ENCODE results near the gene KDM4C. TPM values are rescaled to one million over a fixed set of nuclear protein-coding genes. Genes with fewer than 3 reads are reported as not detected.

The KDM4C gene
- total RNA-seq, 2 experiments from 2014 or later, result 51.5 to 60.3 TPM

DNA sequence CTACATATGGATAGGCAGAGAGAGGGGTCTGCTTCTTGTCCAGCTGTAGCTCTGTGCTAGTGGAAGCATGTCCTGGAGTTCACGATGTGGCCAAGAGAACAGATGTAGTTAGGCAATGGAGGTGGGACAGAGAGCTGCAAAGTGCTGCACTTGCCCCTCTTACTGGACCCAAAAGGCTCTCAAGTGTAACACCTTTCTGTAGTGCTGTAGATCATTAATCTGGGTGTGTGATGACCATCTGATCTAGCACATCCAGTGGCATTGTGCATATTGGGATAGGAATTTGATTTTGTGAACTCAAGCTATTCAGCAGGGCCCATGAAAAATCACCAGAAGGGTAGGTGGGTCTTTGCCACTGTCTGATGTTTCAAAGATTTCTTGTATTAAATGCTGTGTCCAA lies 151.4 kb downstream of the KDM4C start:
- CTCF ChIA-PET (ENCODE audit: unreplicated experiment), result no interaction called here
- no TSS peak for BruUV-seq (replicated peaks)

DNA sequence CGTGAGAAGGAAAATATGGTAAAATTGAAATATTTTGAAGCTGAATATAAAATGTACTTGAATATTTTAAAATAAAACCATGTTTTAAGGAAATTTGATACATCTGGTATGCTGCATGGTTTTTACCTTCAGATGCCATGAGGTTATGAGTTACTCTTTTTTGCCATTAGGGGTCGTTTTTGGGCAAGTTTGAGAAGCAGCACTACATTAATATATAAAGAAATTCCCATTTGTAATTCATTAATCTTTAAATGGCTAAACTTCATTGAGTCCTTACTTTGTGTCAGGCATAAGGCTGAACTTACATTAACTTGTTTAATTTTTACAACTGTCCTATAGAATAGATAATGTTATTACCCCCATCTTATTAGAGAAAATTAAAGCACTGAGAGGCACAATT lies 152.3 kb downstream of the KDM4C start:
- peaks cover 12% of the 10 kb centered on the region for H3K4me1 ChIP-seq (ENCODE audit: insufficient read depth, low read length, poor library complexity, severe bottlenecking)
- no peak overlapping the region for H3K4me3 ChIP-seq (ENCODE audit: low read depth, low read length, poor library complexity, severe bottlenecking)
- no TSS peak for BruUV-seq (replicated peaks)
- no peak overlapping the region for H3K4me2 ChIP-seq (ENCODE audit: low read length)
- H2AFZ ChIP-seq (ENCODE audit: low read length), result no peak overlapping the region
- H3K36me3 ChIP-seq (ENCODE audit: insufficient read depth, low read length), result no peaks in the 10 kb centered on the region
- no peak for TF ChIP-seq EZH2phosphoT487 (IDR thresholded peaks at IDR 0.05; ENCODE audit: borderline replicate concordance, low read depth, low read length)
- TF ChIP-seq, protein P1, sequence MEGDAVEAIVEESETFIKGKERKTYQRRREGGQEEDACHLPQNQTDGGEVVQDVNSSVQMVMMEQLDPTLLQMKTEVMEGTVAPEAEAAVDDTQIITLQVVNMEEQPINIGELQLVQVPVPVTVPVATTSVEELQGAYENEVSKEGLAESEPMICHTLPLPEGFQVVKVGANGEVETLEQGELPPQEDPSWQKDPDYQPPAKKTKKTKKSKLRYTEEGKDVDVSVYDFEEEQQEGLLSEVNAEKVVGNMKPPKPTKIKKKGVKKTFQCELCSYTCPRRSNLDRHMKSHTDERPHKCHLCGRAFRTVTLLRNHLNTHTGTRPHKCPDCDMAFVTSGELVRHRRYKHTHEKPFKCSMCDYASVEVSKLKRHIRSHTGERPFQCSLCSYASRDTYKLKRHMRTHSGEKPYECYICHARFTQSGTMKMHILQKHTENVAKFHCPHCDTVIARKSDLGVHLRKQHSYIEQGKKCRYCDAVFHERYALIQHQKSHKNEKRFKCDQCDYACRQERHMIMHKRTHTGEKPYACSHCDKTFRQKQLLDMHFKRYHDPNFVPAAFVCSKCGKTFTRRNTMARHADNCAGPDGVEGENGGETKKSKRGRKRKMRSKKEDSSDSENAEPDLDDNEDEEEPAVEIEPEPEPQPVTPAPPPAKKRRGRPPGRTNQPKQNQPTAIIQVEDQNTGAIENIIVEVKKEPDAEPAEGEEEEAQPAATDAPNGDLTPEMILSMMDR (conservative IDR thresholded peaks at IDR 0.05; ENCODE audit: low read length), result peak; percentile 75
- no peaks in the 10 kb centered on the region for H3K9me2 ChIP-seq (ENCODE audit: insufficient read depth, low read length)
- POLR2A ChIA-PET, result interaction anchor here (0.9 kb wide), 1 partner anchor 12 kb away, joined by 5 read pairs; no protein-coding TSS in a partner anchor
- intact Hi-C loops (cut with micrococcal nuclease; ENCODE audit: unreplicated experiment), result no loop called here
- peak; percentile 8 for DNase-seq (ENCODE audit: low spot score)
- no peaks in the 10 kb centered on the region for H3K9me3 ChIP-seq (ENCODE audit: low read length)
- no peaks in the 10 kb centered on the region for H3K79me2 ChIP-seq (ENCODE audit: insufficient read depth, low read depth, low read length)
- CTCF ChIA-PET (ENCODE audit: unreplicated experiment), result no interaction called here
- H3K27ac ChIP-seq (ENCODE audit: low read depth, low read length, poor library complexity, severe bottlenecking), result no peak overlapping the region
- no peaks in the 10 kb centered on the region for H4K20me1 ChIP-seq (ENCODE audit: insufficient read depth, low read length)

More for the DNA sequence above, 151.4 kb downstream of the KDM4C start:
- peaks cover 12% of the 10 kb centered on the region for H3K4me1 ChIP-seq (ENCODE audit: insufficient read depth, low read length, poor library complexity, severe bottlenecking)
- H3K79me2 ChIP-seq (ENCODE audit: insufficient read depth, low read depth, low read length), result no peaks in the 10 kb centered on the region
- H3K36me3 ChIP-seq (ENCODE audit: insufficient read depth, low read length), result no peaks in the 10 kb centered on the region
- no peak overlapping the region for H3K4me2 ChIP-seq (ENCODE audit: low read length)
- intact Hi-C loops (cut with micrococcal nuclease; ENCODE audit: unreplicated experiment), result no loop called here
- H3K27ac ChIP-seq (ENCODE audit: low read depth, low read length, poor library complexity, severe bottlenecking), result no peak overlapping the region
- no peaks in the 10 kb centered on the region for H3K9me3 ChIP-seq (ENCODE audit: low read length)
- H3K4me3 ChIP-seq (ENCODE audit: low read depth, low read length, poor library complexity, severe bottlenecking), result no peak overlapping the region
- no peak for DNase-seq (ENCODE audit: low spot score)
- POLR2A ChIA-PET, result interaction anchor here (0.9 kb wide), 1 partner anchor 11 kb away, joined by 5 read pairs; no protein-coding TSS in a partner anchor
- H3K9me2 ChIP-seq (ENCODE audit: insufficient read depth, low read length), result no peaks in the 10 kb centered on the region
- TF ChIP-seq, protein P1 (conservative IDR thresholded peaks at IDR 0.05; ENCODE audit: low read length), result no peak
- no peak for TF ChIP-seq EZH2phosphoT487 (IDR thresholded peaks at IDR 0.05; ENCODE audit: borderline replicate concordance, low read depth, low read length)
- H4K20me1 ChIP-seq (ENCODE audit: insufficient read depth, low read length), result no peaks in the 10 kb centered on the region
- no peak overlapping the region for H2AFZ ChIP-seq (ENCODE audit: low read length)

DNA sequence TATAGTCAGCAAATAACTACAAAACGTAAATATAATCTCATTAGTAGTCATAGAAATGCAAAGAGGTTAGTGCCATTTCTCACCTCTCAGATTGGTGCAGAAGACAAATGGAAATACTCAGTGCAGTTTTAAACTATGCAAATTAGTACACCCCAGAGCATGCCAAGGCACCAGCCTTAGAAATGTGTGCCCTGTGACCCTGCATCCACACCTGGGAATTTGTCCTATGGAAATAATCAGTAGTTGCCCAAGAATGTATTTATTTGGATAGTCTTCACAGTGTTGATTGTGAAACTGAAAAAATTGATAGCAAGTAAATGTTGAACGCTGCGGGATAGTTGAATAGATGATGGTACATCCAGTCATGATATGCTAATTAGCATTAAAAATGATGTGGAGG lies 152.7 kb downstream of the KDM4C start:
- H3K9me2 ChIP-seq (ENCODE audit: insufficient read depth, low read length), result no peaks in the 10 kb centered on the region
- intact Hi-C loops (cut with micrococcal nuclease; ENCODE audit: unreplicated experiment), result no loop called here
- no peaks in the 10 kb centered on the region for H4K20me1 ChIP-seq (ENCODE audit: insufficient read depth, low read length)
- H2AFZ ChIP-seq (ENCODE audit: low read length), result no peak overlapping the region
- no peaks in the 10 kb centered on the region for H3K36me3 ChIP-seq (ENCODE audit: insufficient read depth, low read length)
- no peak for DNase-seq (ENCODE audit: low spot score)
- H3K4me2 ChIP-seq (ENCODE audit: low read length), result no peak overlapping the region
- no peak overlapping the region for H3K27ac ChIP-seq (ENCODE audit: low read depth, low read length, poor library complexity, severe bottlenecking)
- peaks cover 12% of the 10 kb centered on the region for H3K4me1 ChIP-seq (ENCODE audit: insufficient read depth, low read length, poor library complexity, severe bottlenecking)
- POLR2A ChIA-PET, result no interaction called here
- CTCF ChIA-PET (ENCODE audit: unreplicated experiment), result no interaction called here
- no peaks in the 10 kb centered on the region for H3K79me2 ChIP-seq (ENCODE audit: insufficient read depth, low read depth, low read length)
- H3K9me3 ChIP-seq (ENCODE audit: low read length), result no peaks in the 10 kb centered on the region
- TF ChIP-seq, protein P1 (conservative IDR thresholded peaks at IDR 0.05; ENCODE audit: low read length), result no peak
- no peak for TF ChIP-seq EZH2phosphoT487 (IDR thresholded peaks at IDR 0.05; ENCODE audit: borderline replicate concordance, low read depth, low read length)
- H3K4me3 ChIP-seq (ENCODE audit: low read depth, low read length, poor library complexity, severe bottlenecking), result no peak overlapping the region
- no TSS peak for BruUV-seq (replicated peaks)
